Measurements from ENCODE around the gene RNF41.
"Not testable (repeated sequence)": the region's sequence is repeated elsewhere in the genome, so short reads cannot be mapped to it uniquely, and the experiment has no call there.

The RNF41 gene

GRCh38 chr12:56202838-56203237, 18.9 kb downstream of the RNF41 start:
- no peak overlapping the region for H3K4me3 ChIP-seq (ENCODE audit: low read depth, low read length)
- no peak for TF ChIP-seq CTCF (IDR thresholded peaks at IDR 0.05; ENCODE audit: borderline replicate concordance, insufficient read depth, low read depth, low read length)

GRCh38 chr12:56202366-56202765, 19.4 kb downstream of the RNF41 start:
- TF ChIP-seq CTCF (IDR thresholded peaks at IDR 0.05; ENCODE audit: borderline replicate concordance, insufficient read depth, low read depth, low read length), result no peak
- no peak overlapping the region for H3K4me3 ChIP-seq (ENCODE audit: low read depth, low read length)

- no peak overlapping the region for H3K4me3 ChIP-seq (ENCODE audit: low read depth, low read length)
- TF ChIP-seq CTCF (IDR thresholded peaks at IDR 0.05; ENCODE audit: borderline replicate concordance, insufficient read depth, low read depth, low read length), result no peak
These were observed 22.9 kb downstream of the RNF41 start for GRCh38 chr12:56198836-56199235.

GRCh38 chr12:56197921-56198635, 23.6 kb downstream of the RNF41 start:
- no peak for TF ChIP-seq CTCF (IDR thresholded peaks at IDR 0.05; ENCODE audit: borderline replicate concordance, insufficient read depth, low read depth, low read length)
- H3K4me3 ChIP-seq (ENCODE audit: low read depth, low read length), result no peak overlapping the region

GRCh38 chr12:56196818-56197550, 24.7 kb downstream of the RNF41 start:
- H3K4me3 ChIP-seq (ENCODE audit: low read depth, low read length), result not testable (repeated sequence)

GRCh38 chr12:56193025-56193578, 28.6 kb downstream of the RNF41 start:
- TF ChIP-seq CTCF (IDR thresholded peaks at IDR 0.05; ENCODE audit: borderline replicate concordance, insufficient read depth, low read depth, low read length), result peak; percentile 62
- H3K4me3 ChIP-seq (ENCODE audit: low read depth, low read length), result no peak overlapping the region

GRCh38 chr12:56192582-56192981, 29.1 kb downstream of the RNF41 start:
- TF ChIP-seq CTCF (IDR thresholded peaks at IDR 0.05; ENCODE audit: borderline replicate concordance, insufficient read depth, low read depth, low read length), result no peak
- no peak overlapping the region for H3K4me3 ChIP-seq (ENCODE audit: low read depth, low read length)

Data from GM12875 (cell line).